SK-N-SH treated with all-trans-retinoic acid at 6 μM for 48 hours (cell line): ENCODE results near the gene ARID5B.

ENCODE experiments used
- ATAC-seq: fragments of 200-7000 bp; cut with Tn5 transposase; 3 replicates; pipeline ENCODE4 v1.9.1; 2020; ENCODE audit warnings: mild to moderate bottlenecking, moderate library complexity
- ARNTL ChIP-seq: fragments of 450-650 bp; formaldehyde crosslinking; IDR thresholded peaks from 2 replicates; pipeline ENCODE4 v1.5.0; 2020; ENCODE audit warnings: low read depth, mild to moderate bottlenecking, moderate library complexity, borderline replicate concordance
- BACH2 ChIP-seq: fragments of 250-450 bp; sonication (Bioruptor Pico); IDR thresholded peaks from 2 replicates; pipeline ENCODE4 v1.9.0; 2021; ENCODE audit warnings: mild to moderate bottlenecking, borderline replicate concordance
- CREB5 ChIP-seq: fragments of 250-450 bp; sonication (Bioruptor Pico); IDR thresholded peaks from 2 replicates; pipeline ENCODE4 v1.5.1; 2020; ENCODE audit warnings: low read depth, mild to moderate bottlenecking, moderate library complexity
- CSDC2 ChIP-seq: fragments of 250-450 bp; sonication (Bioruptor Pico); IDR thresholded peaks from 2 replicates; pipeline ENCODE4 v1.5.0; 2020; ENCODE audit warnings: mild to moderate bottlenecking, moderate library complexity
- ESRRG ChIP-seq: fragments of 250-450 bp; sonication (Bioruptor Pico); IDR thresholded peaks from 2 replicates; pipeline ENCODE4 v1.6.1; 2021; ENCODE audit warnings: mild to moderate bottlenecking
- GLIS3 ChIP-seq: fragments of 250-450 bp; sonication (Bioruptor Pico); IDR thresholded peaks from 2 replicates; pipeline ENCODE4 v1.5.0; 2020; ENCODE audit warnings: mild to moderate bottlenecking, moderate library complexity
- OSR1 ChIP-seq: fragments of 250-450 bp; sonication (Bioruptor Pico); IDR thresholded peaks from 2 replicates; pipeline ENCODE4 v1.8.0; 2022; ENCODE audit warnings: moderate library complexity, mild to moderate bottlenecking, inconsistent platforms
- RARB ChIP-seq: fragments of 250-450 bp; sonication (Bioruptor Pico); IDR thresholded peaks from 2 replicates; pipeline ENCODE4 v1.8.0; 2021; ENCODE audit warnings: mild to moderate bottlenecking, moderate library complexity
- TCF4 ChIP-seq: fragments of 250-450 bp; sonication (Bioruptor Pico); IDR thresholded peaks from 2 replicates; pipeline ENCODE4 v1.8.0; 2021; ENCODE audit warnings: mild to moderate bottlenecking, moderate library complexity, borderline replicate concordance
- TOX ChIP-seq: fragments of 250-450 bp; sonication (Bioruptor Pico); IDR thresholded peaks from 2 replicates; pipeline ENCODE4 v1.8.0; 2021; ENCODE audit warnings: mild to moderate bottlenecking, moderate library complexity, borderline replicate concordance
- ZFP3 ChIP-seq: fragments of 250-450 bp; sonication (Bioruptor Pico); IDR thresholded peaks from 2 replicates; pipeline ENCODE4 v1.5.0; 2020; ENCODE audit warnings: mild to moderate bottlenecking, moderate library complexity
- ZFP30 ChIP-seq: fragments of 450-650 bp; formaldehyde crosslinking; IDR thresholded peaks from 2 replicates; pipeline ENCODE4 v1.5.0; 2022; ENCODE audit warnings: mild to moderate bottlenecking, moderate library complexity
- ZNF70 ChIP-seq: fragments of 450-650 bp; formaldehyde crosslinking; IDR thresholded peaks from 2 replicates; pipeline ENCODE4 v1.5.0; 2020; ENCODE audit warnings: mild to moderate bottlenecking, moderate library complexity
- ZNF8 ChIP-seq: fragments of 450-650 bp; formaldehyde crosslinking; IDR thresholded peaks from 2 replicates; pipeline ENCODE4 v1.5.0; 2020; ENCODE audit warnings: mild to moderate bottlenecking, moderate library complexity
- TF ChIP-seq, protein P1 (sequence below): fragments of 250-450 bp; sonication (Bioruptor Pico); IDR thresholded peaks from 2 replicates; pipeline ENCODE4 v1.8.0; 2020; ENCODE audit warnings: mild to moderate bottlenecking, moderate library complexity, borderline replicate concordance
- TF ChIP-seq, protein P2 (sequence below): fragments of 250-450 bp; sonication (Bioruptor Pico); IDR thresholded peaks from 2 replicates; pipeline ENCODE4 v1.5.1; 2021; ENCODE audit warnings: mild to moderate bottlenecking, moderate library complexity
- TF ChIP-seq, protein P3 (sequence below): fragments of 250-450 bp; sonication (Bioruptor Pico); IDR thresholded peaks from 2 replicates; pipeline ENCODE4 v1.8.0; 2021; ENCODE audit warnings: low read depth, mild to moderate bottlenecking, moderate library complexity, borderline replicate concordance

Gene ARID5B

DNA sequence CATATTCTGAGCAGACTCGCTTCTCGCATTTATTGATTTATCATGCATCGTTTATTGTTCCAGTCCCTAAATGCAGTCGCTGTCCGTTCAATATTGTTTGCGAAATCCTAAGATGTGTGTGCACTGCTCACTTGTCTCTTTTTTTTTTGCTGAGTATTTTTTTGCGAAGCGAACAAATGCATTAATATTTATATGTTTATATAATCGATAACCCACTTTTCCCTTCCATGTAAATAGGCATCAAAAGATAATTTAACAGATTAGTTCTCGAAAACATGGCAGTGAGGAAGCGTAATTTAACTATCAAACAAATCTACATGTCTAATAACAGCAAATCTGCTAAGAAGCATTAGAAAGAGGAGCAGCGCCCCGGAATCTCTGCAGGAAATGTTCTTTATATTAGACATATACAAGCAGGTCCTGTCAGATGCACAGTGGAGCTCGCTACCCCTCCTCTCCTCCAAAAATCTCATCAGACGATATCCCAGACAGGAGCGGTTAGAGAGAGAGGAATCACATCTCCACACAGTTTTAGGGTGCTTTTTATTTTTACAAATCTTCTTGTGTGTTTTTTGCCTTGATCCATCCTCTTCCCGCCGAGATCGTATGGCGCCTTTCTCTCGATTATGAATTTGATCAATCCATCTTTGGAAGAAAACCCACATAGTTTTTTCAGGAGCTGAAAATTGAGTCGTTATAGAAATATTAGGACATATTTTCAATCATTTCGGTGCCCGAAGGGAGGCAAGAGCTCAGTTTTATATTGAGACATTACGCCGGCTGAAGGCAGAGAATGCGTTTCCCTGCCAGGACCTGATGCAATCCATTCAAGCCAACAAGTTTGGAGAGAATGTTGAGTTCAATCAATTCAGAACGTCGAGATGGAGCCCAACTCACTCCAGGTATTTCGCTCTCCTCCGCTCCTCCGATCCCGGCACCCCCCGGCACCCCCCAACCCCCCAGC, at the start of gene ARID5B:
Gene ARID5B (plus strand): TSS at position 871 of the 964 bp plus-strand sequence. CDS start 11 bp downstream, at position 882.
- peak; percentile 19 for ATAC-seq
- TF ChIP-seq, protein P1, sequence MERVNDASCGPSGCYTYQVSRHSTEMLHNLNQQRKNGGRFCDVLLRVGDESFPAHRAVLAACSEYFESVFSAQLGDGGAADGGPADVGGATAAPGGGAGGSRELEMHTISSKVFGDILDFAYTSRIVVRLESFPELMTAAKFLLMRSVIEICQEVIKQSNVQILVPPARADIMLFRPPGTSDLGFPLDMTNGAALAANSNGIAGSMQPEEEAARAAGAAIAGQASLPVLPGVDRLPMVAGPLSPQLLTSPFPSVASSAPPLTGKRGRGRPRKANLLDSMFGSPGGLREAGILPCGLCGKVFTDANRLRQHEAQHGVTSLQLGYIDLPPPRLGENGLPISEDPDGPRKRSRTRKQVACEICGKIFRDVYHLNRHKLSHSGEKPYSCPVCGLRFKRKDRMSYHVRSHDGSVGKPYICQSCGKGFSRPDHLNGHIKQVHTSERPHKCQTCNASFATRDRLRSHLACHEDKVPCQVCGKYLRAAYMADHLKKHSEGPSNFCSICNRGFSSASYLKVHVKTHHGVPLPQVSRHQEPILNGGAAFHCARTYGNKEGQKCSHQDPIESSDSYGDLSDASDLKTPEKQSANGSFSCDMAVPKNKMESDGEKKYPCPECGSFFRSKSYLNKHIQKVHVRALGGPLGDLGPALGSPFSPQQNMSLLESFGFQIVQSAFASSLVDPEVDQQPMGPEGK: no peak
- TF ChIP-seq ZNF8 (CRISPR knock-in tag) (no peak), TOX (CRISPR knock-in tag) (no peak), GLIS3 (no peak), ZFP30 (CRISPR knock-in tag) (no peak), ZNF70 (CRISPR knock-in tag) (no peak), ZFP3 (CRISPR knock-in tag) (no peak), OSR1 (no peak)
- TF ChIP-seq, protein P2, sequence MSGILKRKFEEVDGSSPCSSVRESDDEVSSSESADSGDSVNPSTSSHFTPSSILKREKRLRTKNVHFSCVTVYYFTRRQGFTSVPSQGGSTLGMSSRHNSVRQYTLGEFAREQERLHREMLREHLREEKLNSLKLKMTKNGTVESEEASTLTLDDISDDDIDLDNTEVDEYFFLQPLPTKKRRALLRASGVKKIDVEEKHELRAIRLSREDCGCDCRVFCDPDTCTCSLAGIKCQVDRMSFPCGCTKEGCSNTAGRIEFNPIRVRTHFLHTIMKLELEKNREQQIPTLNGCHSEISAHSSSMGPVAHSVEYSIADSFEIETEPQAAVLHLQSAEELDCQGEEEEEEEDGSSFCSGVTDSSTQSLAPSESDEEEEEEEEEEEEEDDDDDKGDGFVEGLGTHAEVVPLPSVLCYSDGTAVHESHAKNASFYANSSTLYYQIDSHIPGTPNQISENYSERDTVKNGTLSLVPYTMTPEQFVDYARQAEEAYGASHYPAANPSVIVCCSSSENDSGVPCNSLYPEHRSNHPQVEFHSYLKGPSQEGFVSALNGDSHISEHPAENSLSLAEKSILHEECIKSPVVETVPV (CRISPR knock-in tag): no peak
- TF ChIP-seq, protein P3, sequence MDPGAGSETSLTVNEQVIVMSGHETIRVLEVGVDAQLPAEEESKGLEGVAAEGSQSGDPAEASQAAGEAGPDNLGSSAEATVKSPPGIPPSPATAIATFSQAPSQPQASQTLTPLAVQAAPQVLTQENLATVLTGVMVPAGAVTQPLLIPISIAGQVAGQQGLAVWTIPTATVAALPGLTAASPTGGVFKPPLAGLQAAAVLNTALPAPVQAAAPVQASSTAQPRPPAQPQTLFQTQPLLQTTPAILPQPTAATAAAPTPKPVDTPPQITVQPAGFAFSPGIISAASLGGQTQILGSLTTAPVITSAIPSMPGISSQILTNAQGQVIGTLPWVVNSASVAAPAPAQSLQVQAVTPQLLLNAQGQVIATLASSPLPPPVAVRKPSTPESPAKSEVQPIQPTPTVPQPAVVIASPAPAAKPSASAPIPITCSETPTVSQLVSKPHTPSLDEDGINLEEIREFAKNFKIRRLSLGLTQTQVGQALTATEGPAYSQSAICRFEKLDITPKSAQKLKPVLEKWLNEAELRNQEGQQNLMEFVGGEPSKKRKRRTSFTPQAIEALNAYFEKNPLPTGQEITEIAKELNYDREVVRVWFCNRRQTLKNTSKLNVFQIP (CRISPR knock-in tag): no peak

- TF ChIP-seq GLIS3: no peak
- TF ChIP-seq, protein P3 (CRISPR knock-in tag): no peak
- TF ChIP-seq ZFP3 (CRISPR knock-in tag): no peak
- TF ChIP-seq, protein P2 (CRISPR knock-in tag): no peak
- TF ChIP-seq ARNTL (CRISPR knock-in tag): no peak
- no peak for TF ChIP-seq CREB5
- no peak for TF ChIP-seq TCF4 (CRISPR knock-in tag)
- no peak for TF ChIP-seq ESRRG (CRISPR knock-in tag)
- no peak for TF ChIP-seq BACH2 (CRISPR knock-in tag)
- ATAC-seq: no peak
Observed at GRCh38 chr10:61852261-61852660, 49.2 kb upstream of the ARID5B start.

- TF ChIP-seq TOX (CRISPR knock-in tag): no peak
- TF ChIP-seq ESRRG (CRISPR knock-in tag): no peak
- no peak for TF ChIP-seq RARB
- no peak for TF ChIP-seq CSDC2 (CRISPR knock-in tag)
- TF ChIP-seq, all 23 proteins: peak for 0
- no peak for ATAC-seq
Observed at GRCh38 chr10:61855771-61856170, 45.7 kb upstream of the ARID5B start.
